ENCODE results near the gene DOCK9.

- TF ChIP-seq CTCF (IDR thresholded peaks at IDR 0.05) (no peak), POLR2A (IDR thresholded peaks at IDR 0.05) (no peak)
Observed at GRCh38 chr13:98879957-98880356, 97.9 kb downstream of the DOCK9 start.

All from uterus (tissue), 2 donors.